GM12878 (cell line): ENCODE data around the gene METTL23. TPM values are rescaled to one million over a fixed set of nuclear protein-coding genes. Genes with fewer than 3 reads are reported as not detected.

ENCODE experiments used
- ATAC-seq: fragments of 200-7000 bp; cut with Tn5 transposase; 3 replicates; pipeline ENCODE4 v1.9.1; 2020; ENCODE audit warnings: mild to moderate bottlenecking, moderate library complexity
- BruUV-seq: library from RNA; stranded (reverse); fragments of 400-500 nt; replicated peaks from 2 replicates; lab custom pipeline; 2021; lab: Mats Ljungman, UMichigan
- CTCF ChIA-PET: fragments of 300-600 bp; sonication (Branson Sonifier 250); formaldehyde crosslinking; extraction: SDS; loops from one replicate; lab custom pipeline; 2021; ENCODE audit warnings: inconsistent platforms; lab: Yijun Ruan, JAX
- POLR2A ChIA-PET: fragments of 350-600 bp; formaldehyde crosslinking; extraction: SDS; loops from one replicate; lab custom pipeline; 2021; ENCODE audit warnings: inconsistent platforms; lab: Charles Lee
- RAD21 ChIA-PET: fragments of 300-600 bp; sonication (Branson Sonifier 250); formaldehyde crosslinking; loops from one replicate; lab custom pipeline; 2023; ENCODE audit warnings: antibody characterized with exemption; ENCODE audit not compliant: unreplicated experiment; lab: Charles Lee
- SMC1A ChIA-PET: fragments of 300-600 bp; sonication (Branson Sonifier 250); formaldehyde crosslinking; loops from one replicate; lab custom pipeline; 2023; ENCODE audit not compliant: unreplicated experiment, uncharacterized antibody; lab: Charles Lee
- DNase-seq: peaks from one replicate; pipeline ENCODE4 v3.0.0-alpha.2; 2011; ENCODE audit warnings: low read depth, low spot score
- FAIRE-seq: peaks from 3 replicates; lab custom pipeline; 2011; peaks lifted over from hg19 to GRCh38; lab: Jason Lieb, UNC
- H2AFZ ChIP-seq: 2 replicates; pipeline ENCODE4 v1.6.0; 2011; ENCODE audit warnings: low read depth, low read length, control low read depth; ENCODE audit not compliant: control insufficient read depth
- H3K27ac ChIP-seq: 2 replicates; pipeline ENCODE4 v1.5.1; 2011; ENCODE audit warnings: control low read depth; ENCODE audit not compliant: control insufficient read depth, insufficient read depth
- H3K27me3 ChIP-seq, 2 experiments: replicated peaks in 1 of 2; 2 replicates each; pipeline versions ENCODE4 v1.6.0 to v1.6.1; 2011; ENCODE audit warnings: low read length in 1 of 2; ENCODE audit not compliant: control insufficient read depth in 2 of 2, insufficient read depth in 2 of 2
- H3K36me3 ChIP-seq, 2 experiments: 2 replicates each; pipeline ENCODE4 v1.5.1; 2011; ENCODE audit warnings: low read length in 1 of 2; ENCODE audit not compliant: control insufficient read depth in 2 of 2, insufficient read depth in 2 of 2
- H3K4me1 ChIP-seq: 2 replicates; pipeline ENCODE4 v1.6.1; 2011; ENCODE audit warnings: mild to moderate bottlenecking, low read length, moderate library complexity, mixed read lengths; ENCODE audit not compliant: control insufficient read depth, insufficient read depth
- H3K4me2 ChIP-seq: 2 replicates; pipeline ENCODE4 v1.6.0; 2011; ENCODE audit warnings: control low read depth; ENCODE audit not compliant: control insufficient read depth, insufficient read depth
- H3K4me3 ChIP-seq: fragments of 200-600 bp; sonication (generic); 2 replicates; pipeline ENCODE4 v1.5.1; 2016
- H3K79me2 ChIP-seq: 2 replicates; pipeline ENCODE4 v1.6.0; 2011; ENCODE audit warnings: low read length; ENCODE audit not compliant: control insufficient read depth, insufficient read depth
- H3K9ac ChIP-seq: 2 replicates; pipeline ENCODE4 v1.8.0; 2011; ENCODE audit warnings: low read length, control low read depth, mixed read lengths; ENCODE audit not compliant: control insufficient read depth, insufficient read depth
- H3K9me3 ChIP-seq: replicated peaks from 3 replicates; pipeline ENCODE4 v1.5.1; 2011; ENCODE audit warnings: mild to moderate bottlenecking, low read length; ENCODE audit not compliant: control insufficient read depth, insufficient read depth
- H4K20me1 ChIP-seq: 2 replicates; pipeline ENCODE4 v1.6.0; 2011; ENCODE audit not compliant: control insufficient read depth, insufficient read depth
- ATF7 ChIP-seq: fragments of 450-650 bp; IDR thresholded peaks from 2 replicates; pipeline ENCODE4 v1.6.1; 2016; ENCODE audit warnings: low read depth, mild to moderate bottlenecking
- CBX5 ChIP-seq: sonication (generic); IDR thresholded peaks from 2 replicates; pipeline ENCODE4 v1.6.1; 2016; ENCODE audit warnings: low read depth, moderate library complexity, mild to moderate bottlenecking, inconsistent platforms
- DPF2 ChIP-seq: fragments of 450-650 bp; IDR thresholded peaks from 2 replicates; pipeline ENCODE4 v1.6.1; 2017; ENCODE audit warnings: mild to moderate bottlenecking
- HCFC1 ChIP-seq: fragments of 150-350 bp; IDR thresholded peaks from 2 replicates; pipeline ENCODE4 v1.6.1; 2014; ENCODE audit warnings: low read length
- HDAC6 ChIP-seq: fragments of 200-600 bp; sonication (generic); IDR thresholded peaks from one replicate; pipeline ENCODE4 v1.8.0; 2017; ENCODE audit warnings: antibody characterized with exemption; ENCODE audit not compliant: unreplicated experiment
- MEF2A ChIP-seq: IDR thresholded peaks from 2 replicates; pipeline ENCODE4 v1.6.1; 2011; ENCODE audit warnings: low read depth, mild to moderate bottlenecking, low read length, moderate library complexity; ENCODE audit not compliant: insufficient read depth
- POLR2AphosphoS5 ChIP-seq: IDR thresholded peaks from 2 replicates; pipeline ENCODE4 v1.6.1; 2011; ENCODE audit warnings: mild to moderate bottlenecking, low read length, inconsistent platforms
- SMC3 ChIP-seq: IDR thresholded peaks from 2 replicates; pipeline ENCODE4 v1.6.1; 2011; ENCODE audit warnings: low read length, improper control_type of control experiment, borderline replicate concordance
- WRNIP1 ChIP-seq: IDR thresholded peaks from 2 replicates; pipeline ENCODE4 v1.6.1; 2011; ENCODE audit warnings: low read depth, low read length, improper control_type of control experiment, borderline replicate concordance
- YY1 ChIP-seq: IDR thresholded peaks from 2 replicates; pipeline ENCODE4 v1.6.1; 2011; ENCODE audit warnings: low read depth, mild to moderate bottlenecking, low read length
- ZZZ3 ChIP-seq: IDR thresholded peaks from 2 replicates; pipeline ENCODE4 v1.6.1; 2011; ENCODE audit warnings: low read depth; ENCODE audit not compliant: control insufficient read depth, insufficient read length
- WGBS: methylation state at CpG from one replicate; pipeline ENCODE4 v1.1.6; 2016; ENCODE audit warnings: low lambda C conversion rate; ENCODE audit not compliant: insufficient replicate concordance, insufficient coverage; ENCODE audit errors: missing lambda C conversion rate; 5-methylcytosine and 5-hydroxymethylcytosine counted together
- in situ Hi-C: fragments of 300-500 bp; cut with MboI; formaldehyde crosslinking; loops from 9 replicates; pipeline ENCODE4 v1.14.3; 2018; ENCODE audit warnings: mixed read lengths
- intact Hi-C: fragments of 100-400 bp; cut with micrococcal nuclease; formaldehyde crosslinking; loops from one replicate; pipeline ENCODE4 v1.14.2; 2022; ENCODE audit not compliant: unreplicated experiment
- polyA plus RNA-seq, 11 experiments: library from polyadenylated mRNA; depleted of rRNA in 4 of 11; unstranded in 6 of 11; stranded (reverse) in 5 of 11; fragments of >200 nt; fragmentation: Nextera tagmentation in 4 of 11; fragmentation: Illumina TruSeq in 1 of 11; extraction: Ambion mirVana in 4 of 11; extraction: Trizol in 1 of 11; gene quantifications; 1 replicate in 1 of 11; 2 replicates in 10 of 11; pipeline versions ENCODE4 v1.2.1 to v1.2.3, GENCODE V29; 2011 to 2016; ENCODE audit warnings: inconsistent platforms in 2 of 11, missing spikeins in 2 of 11, low read depth in 1 of 11
- total RNA-seq, 4 experiments: library from RNA; depleted of rRNA in 3 of 4; stranded (reverse); fragments of >200 nt in 3 of 4; fragmentation: Illumina TruSeq in 1 of 4; extraction: Trizol in 1 of 4; gene quantifications; 2 replicates each; pipeline versions ENCODE4 v1.2.1 to v1.2.3, GENCODE V29; 2013 to 2021
- TF ChIP-seq, protein P1 (sequence below): fragments of 450-650 bp; formaldehyde crosslinking; IDR thresholded peaks from 2 replicates; pipeline ENCODE4 v1.4.0; 2020; ENCODE audit warnings: mild to moderate bottlenecking, moderate library complexity
- TF ChIP-seq, protein P2 (sequence below): fragments of 450-650 bp; IDR thresholded peaks from 2 replicates; pipeline ENCODE4 v1.6.1; 2017; ENCODE audit warnings: mild to moderate bottlenecking
- TF ChIP-seq, protein P3 (sequence below): IDR thresholded peaks from 2 replicates; pipeline ENCODE4 v1.6.1; 2012; ENCODE audit warnings: low read depth, low read length, improper control_type of control experiment
- TF ChIP-seq, protein P4 (sequence below): fragments of 450-650 bp; formaldehyde crosslinking; IDR thresholded peaks from 2 replicates; pipeline ENCODE4 v1.5.0; 2022; ENCODE audit warnings: mild to moderate bottlenecking, missing genetic modification characterization

The METTL23 gene
- total and polyA plus RNA-seq, 10 of the 15 experiments (the other 5 are each of a cell fraction or from before 2014, with no cell fraction given), result 25.6 to 61.5 (median 30.9) TPM

DNA sequence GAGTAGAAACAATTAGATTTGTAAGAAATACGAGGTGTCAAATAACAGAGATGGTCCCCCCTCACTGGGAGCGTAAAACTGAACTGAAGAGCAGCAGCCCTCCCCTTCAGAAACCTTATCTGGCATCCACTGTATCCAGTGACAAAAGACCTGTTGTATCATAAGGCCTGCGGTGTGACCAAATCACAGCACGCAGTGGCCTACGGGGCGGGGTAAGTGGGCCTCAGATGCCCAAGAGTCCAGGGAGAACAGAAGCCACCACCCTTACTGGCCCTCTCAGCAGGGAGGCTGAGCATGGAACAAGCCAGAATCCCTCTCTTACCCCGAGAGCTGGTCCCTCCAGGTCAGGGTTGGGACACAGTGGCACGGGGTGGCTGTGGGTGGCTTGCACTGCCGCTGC lies 5.7 kb upstream of the METTL23 start (continued):
- TF ChIP-seq ATF7 (no peak), ZZZ3 (no peak), YY1 (no peak), CBX5 (no peak)

DNA sequence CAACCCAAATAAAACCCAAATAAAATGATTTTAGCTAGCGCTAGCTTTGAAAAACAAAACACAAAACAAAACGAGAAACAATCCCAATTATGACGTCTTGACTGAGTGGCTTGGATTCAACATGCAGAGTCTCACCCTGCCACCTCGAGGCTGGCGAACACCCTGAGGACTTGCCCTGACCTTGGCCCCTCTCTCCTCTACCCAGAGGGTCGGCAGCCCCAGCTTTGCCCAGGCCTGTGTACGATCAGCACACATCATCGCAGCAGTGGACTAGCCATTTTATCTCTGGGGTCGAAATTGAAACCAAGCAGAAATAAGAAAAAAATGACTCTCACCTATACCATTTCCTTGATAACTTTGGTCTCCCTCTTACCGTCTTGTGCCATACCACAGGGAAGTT lies 5.2 kb upstream of the METTL23 start:
- H4K20me1 ChIP-seq, result no peaks in the 10 kb centered on the region
- ChIA-PET SMC1A (interaction anchor here (1.5 kb wide), 1 partner anchor 9 kb away, joined by 3 read pairs; no protein-coding TSS in a partner anchor), POLR2A (interaction anchor here (1.9 kb wide), 1 partner anchor 11 kb away, joined by 5 read pairs; no protein-coding TSS in a partner anchor), CTCF (no interaction called here), RAD21 (no interaction called here)
- intact Hi-C loops, result no loop called here
- no peaks in the 10 kb centered on the region for H3K4me1 ChIP-seq
- DNase-seq (no peak), ATAC-seq (no peak), FAIRE-seq (no peak)
- no peaks in the 10 kb centered on the region for H3K9me3 ChIP-seq
- no peak overlapping the region for H3K4me3 ChIP-seq
- H3K79me2 ChIP-seq, result peaks cover 31% of the 10 kb centered on the region
- in situ Hi-C loops, result no loop called here
- WGBS, result 73% methylated on average over 10 of the region's 10 CpGs
- no peak overlapping the region for H3K9ac ChIP-seq
- H3K27me3 ChIP-seq, result no peaks in the 10 kb centered on the region
- H2AFZ ChIP-seq, result no peak overlapping the region
- no peak overlapping the region for H3K4me2 ChIP-seq
- BruUV-seq, result no TSS peak
- H3K27ac ChIP-seq, result no peak overlapping the region
- H3K36me3 ChIP-seq, result peaks cover 12 to 40% of the 10 kb centered on the region in 2 experiments
- TF ChIP-seq MEF2A (no peak), DPF2 (no peak), HCFC1 (no peak), POLR2AphosphoS5 (no peak), WRNIP1 (no peak), SMC3 (no peak), HDAC6 (no peak)
- TF ChIP-seq, protein P1, sequence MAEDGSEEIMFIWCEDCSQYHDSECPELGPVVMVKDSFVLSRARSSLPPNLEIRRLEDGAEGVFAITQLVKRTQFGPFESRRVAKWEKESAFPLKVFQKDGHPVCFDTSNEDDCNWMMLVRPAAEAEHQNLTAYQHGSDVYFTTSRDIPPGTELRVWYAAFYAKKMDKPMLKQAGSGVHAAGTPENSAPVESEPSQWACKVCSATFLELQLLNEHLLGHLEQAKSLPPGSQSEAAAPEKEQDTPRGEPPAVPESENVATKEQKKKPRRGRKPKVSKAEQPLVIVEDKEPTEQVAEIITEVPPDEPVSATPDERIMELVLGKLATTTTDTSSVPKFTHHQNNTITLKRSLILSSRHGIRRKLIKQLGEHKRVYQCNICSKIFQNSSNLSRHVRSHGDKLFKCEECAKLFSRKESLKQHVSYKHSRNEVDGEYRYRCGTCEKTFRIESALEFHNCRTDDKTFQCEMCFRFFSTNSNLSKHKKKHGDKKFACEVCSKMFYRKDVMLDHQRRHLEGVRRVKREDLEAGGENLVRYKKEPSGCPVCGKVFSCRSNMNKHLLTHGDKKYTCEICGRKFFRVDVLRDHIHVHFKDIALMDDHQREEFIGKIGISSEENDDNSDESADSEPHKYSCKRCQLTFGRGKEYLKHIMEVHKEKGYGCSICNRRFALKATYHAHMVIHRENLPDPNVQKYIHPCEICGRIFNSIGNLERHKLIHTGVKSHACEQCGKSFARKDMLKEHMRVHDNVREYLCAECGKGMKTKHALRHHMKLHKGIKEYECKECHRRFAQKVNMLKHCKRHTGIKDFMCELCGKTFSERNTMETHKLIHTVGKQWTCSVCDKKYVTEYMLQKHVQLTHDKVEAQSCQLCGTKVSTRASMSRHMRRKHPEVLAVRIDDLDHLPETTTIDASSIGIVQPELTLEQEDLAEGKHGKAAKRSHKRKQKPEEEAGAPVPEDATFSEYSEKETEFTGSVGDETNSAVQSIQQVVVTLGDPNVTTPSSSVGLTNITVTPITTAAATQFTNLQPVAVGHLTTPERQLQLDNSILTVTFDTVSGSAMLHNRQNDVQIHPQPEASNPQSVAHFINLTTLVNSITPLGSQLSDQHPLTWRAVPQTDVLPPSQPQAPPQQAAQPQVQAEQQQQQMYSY (CRISPR knock-in tag), result no peak
- TF ChIP-seq, protein P2, sequence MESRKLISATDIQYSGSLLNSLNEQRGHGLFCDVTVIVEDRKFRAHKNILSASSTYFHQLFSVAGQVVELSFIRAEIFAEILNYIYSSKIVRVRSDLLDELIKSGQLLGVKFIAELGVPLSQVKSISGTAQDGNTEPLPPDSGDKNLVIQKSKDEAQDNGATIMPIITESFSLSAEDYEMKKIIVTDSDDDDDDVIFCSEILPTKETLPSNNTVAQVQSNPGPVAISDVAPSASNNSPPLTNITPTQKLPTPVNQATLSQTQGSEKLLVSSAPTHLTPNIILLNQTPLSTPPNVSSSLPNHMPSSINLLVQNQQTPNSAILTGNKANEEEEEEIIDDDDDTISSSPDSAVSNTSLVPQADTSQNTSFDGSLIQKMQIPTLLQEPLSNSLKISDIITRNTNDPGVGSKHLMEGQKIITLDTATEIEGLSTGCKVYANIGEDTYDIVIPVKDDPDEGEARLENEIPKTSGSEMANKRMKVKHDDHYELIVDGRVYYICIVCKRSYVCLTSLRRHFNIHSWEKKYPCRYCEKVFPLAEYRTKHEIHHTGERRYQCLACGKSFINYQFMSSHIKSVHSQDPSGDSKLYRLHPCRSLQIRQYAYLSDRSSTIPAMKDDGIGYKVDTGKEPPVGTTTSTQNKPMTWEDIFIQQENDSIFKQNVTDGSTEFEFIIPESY, result no peak
- TF ChIP-seq, protein P3, sequence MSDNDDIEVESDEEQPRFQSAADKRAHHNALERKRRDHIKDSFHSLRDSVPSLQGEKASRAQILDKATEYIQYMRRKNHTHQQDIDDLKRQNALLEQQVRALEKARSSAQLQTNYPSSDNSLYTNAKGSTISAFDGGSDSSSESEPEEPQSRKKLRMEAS, result no peak
- TF ChIP-seq, protein P4, sequence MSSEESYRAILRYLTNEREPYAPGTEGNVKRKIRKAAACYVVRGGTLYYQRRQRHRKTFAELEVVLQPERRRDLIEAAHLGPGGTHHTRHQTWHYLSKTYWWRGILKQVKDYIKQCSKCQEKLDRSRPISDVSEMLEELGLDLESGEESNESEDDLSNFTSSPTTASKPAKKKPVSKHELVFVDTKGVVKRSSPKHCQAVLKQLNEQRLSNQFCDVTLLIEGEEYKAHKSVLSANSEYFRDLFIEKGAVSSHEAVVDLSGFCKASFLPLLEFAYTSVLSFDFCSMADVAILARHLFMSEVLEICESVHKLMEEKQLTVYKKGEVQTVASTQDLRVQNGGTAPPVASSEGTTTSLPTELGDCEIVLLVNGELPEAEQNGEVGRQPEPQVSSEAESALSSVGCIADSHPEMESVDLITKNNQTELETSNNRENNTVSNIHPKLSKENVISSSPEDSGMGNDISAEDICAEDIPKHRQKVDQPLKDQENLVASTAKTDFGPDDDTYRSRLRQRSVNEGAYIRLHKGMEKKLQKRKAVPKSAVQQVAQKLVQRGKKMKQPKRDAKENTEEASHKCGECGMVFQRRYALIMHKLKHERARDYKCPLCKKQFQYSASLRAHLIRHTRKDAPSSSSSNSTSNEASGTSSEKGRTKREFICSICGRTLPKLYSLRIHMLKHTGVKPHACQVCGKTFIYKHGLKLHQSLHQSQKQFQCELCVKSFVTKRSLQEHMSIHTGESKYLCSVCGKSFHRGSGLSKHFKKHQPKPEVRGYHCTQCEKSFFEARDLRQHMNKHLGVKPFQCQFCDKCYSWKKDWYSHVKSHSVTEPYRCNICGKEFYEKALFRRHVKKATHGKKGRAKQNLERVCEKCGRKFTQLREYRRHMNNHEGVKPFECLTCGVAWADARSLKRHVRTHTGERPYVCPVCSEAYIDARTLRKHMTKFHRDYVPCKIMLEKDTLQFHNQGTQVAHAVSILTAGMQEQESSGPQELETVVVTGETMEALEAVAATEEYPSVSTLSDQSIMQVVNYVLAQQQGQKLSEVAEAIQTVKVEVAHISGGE (CRISPR knock-in tag), result no peak
